RWPE1 (cell line): ENCODE measurements around the gene PSEN2.

Experiments used
- CTCF ChIA-PET: fragments of 350-600 bp; sonication (Branson Sonifier 250); formaldehyde crosslinking; extraction: SDS; loops from one replicate; lab custom pipeline; 2021; lab: Yijun Ruan, JAX
- POLR2A ChIA-PET: fragments of 400-600 bp; formaldehyde crosslinking; extraction: SDS; loops from one replicate; lab custom pipeline; 2020; ENCODE audit warnings: antibody characterized with exemption; ENCODE audit not compliant: low non-redundant PET; lab: Yijun Ruan, JAX
- DNase-seq: peaks from one replicate; pipeline ENCODE4 v3.0.0; 2012; ENCODE audit warnings: low spot score
- H3K27ac ChIP-seq: fragments of 450-650 bp; 2 replicates; pipeline ENCODE4 v1.5.1; 2017
- TF ChIP-seq, protein P1 (sequence below): fragments of 450-650 bp; conservative IDR thresholded peaks from 2 replicates; pipeline ENCODE4 v1.5.1; 2017; ENCODE audit warnings: low read depth, mild to moderate bottlenecking

Gene PSEN2

DNA sequence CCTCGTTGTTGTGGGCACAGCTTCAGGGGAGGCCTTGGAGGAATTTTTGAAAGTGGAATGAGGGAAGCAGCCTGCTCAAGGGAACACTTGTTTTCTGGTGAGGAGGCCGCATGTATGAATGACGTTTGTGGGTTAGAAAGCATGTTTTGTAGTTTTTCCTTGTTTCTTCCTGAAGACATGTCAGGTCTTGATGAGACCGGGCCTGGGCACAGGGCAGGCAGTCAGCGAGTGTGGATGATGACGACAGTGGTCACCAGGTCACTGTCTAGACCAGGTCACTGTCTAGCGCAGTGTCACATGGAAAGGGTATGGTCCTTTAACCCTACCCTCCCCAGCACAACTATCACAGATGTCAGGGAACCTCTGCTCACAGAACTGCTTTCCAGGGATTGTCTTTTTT is 7.3 kb downstream of the PSEN2 start:
- CTCF ChIA-PET = no interaction called here

DNA sequence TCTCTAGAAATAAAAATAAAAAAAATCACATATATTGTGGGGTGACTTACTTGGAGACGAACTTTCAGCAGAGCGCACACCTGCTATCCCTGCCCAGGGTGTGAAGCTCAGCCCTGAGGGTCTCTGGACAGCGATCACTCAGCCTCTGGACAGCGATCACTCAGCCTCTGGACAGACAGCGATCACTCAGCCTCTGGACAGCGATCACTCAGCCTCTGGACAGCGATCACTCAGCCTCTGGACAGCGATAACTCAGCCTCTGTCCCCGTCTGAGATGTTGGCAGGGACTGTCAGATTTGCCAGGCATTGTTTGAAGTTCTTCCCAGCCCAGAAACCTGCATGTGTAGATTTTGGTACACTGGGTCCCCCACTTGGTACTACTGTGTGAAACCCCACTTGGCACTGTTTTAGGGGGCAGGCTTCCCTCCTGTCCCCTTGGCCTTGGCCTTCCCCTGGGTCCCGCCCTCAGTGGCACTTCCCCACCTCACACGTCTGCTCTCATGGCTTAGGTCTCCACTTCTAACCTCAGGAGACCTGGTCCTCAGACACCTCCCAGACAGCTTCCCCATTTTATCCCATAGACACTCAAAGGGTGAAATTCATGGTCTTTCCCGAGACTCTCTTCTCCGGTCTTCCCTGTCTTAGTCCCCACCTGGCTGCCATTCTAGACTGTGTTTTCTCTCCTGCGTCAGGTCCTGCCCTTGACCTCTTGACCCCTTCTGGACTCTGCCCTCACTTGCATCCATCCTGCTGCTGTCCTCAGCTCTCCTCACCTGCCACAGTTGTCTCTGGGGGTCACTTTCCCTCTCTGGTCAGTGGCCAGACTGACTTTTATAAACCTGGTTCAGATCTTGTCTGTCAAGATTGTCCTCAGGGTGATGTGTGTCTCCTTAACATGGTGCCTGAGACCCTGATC is 10.2 kb downstream of the PSEN2 start:
- no peak overlapping the region for H3K27ac ChIP-seq
- ChIA-PET POLR2A (no interaction called here), CTCF (no interaction called here)
- TF ChIP-seq, protein P1, sequence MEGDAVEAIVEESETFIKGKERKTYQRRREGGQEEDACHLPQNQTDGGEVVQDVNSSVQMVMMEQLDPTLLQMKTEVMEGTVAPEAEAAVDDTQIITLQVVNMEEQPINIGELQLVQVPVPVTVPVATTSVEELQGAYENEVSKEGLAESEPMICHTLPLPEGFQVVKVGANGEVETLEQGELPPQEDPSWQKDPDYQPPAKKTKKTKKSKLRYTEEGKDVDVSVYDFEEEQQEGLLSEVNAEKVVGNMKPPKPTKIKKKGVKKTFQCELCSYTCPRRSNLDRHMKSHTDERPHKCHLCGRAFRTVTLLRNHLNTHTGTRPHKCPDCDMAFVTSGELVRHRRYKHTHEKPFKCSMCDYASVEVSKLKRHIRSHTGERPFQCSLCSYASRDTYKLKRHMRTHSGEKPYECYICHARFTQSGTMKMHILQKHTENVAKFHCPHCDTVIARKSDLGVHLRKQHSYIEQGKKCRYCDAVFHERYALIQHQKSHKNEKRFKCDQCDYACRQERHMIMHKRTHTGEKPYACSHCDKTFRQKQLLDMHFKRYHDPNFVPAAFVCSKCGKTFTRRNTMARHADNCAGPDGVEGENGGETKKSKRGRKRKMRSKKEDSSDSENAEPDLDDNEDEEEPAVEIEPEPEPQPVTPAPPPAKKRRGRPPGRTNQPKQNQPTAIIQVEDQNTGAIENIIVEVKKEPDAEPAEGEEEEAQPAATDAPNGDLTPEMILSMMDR = no peak
- DNase-seq = no peak

More for the DNA sequence above, 7.3 kb downstream of the PSEN2 start:
- POLR2A ChIA-PET = no interaction called here
- TF ChIP-seq, protein P1 = no peak
- no peak overlapping the region for H3K27ac ChIP-seq
- no peak for DNase-seq

DNA sequence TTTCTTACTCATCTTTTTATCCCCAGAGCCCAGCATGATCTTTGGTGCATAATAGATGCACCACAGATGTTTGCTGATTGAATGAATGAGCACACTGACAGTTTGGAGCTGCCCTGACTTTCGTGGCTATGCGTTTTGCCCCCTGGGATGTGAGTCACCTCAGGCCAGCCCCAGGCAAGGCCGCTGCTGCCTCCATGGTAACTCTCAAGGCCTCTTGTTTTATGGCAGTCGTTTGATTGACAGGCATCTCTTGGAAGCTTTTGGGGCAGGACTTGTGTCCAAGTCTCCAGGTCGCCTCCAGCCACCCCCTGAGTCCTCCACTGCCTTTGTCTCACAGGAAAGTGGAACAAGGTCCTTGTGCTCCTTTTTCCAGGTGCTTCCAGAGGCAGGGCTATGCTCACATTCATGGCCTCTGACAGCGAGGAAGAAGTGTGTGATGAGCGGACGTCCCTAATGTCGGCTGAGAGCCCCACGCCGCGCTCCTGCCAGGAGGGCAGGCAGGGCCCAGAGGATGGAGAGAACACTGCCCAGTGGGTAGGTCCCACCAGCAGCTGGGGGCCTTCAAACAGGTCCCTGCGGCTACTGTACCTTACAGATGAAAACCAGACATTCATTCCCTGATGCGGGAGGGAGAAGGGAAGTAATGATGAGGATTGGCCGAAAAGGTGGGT is 11.2 kb downstream of the PSEN2 start:
- CTCF ChIA-PET = interaction anchor here (0.6 kb wide), 1 partner anchor 12 kb away, joined by 4 read pairs; no protein-coding TSS in a partner anchor
- no peak overlapping the region for H3K27ac ChIP-seq

DNA sequence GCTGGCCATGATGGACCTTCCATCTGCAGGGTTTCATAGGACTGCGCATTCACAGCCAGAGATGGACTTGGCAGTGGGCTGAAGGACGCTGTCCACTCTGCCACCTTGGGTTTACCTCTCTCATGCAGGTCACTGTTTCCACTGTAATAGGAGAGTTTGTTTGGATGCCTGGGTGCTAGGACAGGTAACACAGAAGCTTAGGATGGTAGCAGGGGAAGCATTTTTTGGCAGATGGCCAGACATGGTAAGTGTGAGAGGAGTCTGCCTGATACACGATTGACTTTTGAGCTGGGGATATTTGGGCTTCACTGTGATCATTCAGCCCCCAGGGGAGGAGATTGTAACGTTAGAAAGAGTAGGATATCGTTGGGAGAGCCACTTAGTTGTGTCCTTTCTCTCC is 11.8 kb downstream of the PSEN2 start:
- no peak overlapping the region for H3K27ac ChIP-seq
- CTCF ChIA-PET = interaction anchor here (0.6 kb wide), 2 partner anchors 12 to 353 kb away, joined by 4 read pairs; no protein-coding TSS in a partner anchor

More for the DNA sequence above, 11.2 kb downstream of the PSEN2 start:
- TF ChIP-seq, protein P1 = no peak
- POLR2A ChIA-PET = no interaction called here
- DNase-seq = no peak

DNA sequence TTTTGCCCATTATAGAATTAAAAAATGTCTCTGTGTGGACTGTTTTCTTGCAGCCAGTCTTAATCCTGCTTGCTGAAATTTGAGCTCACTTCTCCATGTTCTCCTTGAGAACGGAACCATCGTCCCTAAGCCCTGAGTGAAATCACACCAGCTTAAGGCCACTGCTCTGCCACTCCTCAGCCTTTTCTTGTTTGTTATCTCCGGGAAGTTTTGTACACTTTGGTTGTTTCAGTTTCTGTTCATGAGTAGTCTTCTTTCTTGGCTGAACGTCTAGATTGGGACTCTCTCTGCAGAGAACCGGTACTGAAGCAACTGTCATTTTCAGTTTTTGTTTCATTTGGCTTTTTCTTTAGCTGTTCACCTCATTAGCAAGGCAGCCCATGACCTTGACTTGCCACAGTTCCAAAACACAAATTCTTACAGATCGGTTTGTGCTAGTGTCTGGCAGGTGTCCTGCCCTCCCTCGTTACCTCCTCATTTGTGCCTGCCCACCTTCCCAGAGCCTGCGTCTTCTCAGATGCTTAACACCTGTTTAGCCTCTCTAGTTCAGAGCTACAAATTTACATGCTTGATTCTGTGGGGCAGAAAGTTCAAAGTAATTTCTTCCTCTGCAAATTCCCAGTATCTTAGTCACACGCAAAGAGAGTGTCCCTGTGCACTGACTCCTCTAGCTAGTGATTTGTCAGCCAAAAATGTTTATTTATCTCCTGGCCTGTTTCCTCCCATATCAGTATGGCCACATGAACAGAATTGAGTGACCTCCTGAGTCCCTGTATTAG is 12.4 kb downstream of the PSEN2 start:
- ChIA-PET CTCF (interaction anchor here (0.6 kb wide), 2 partner anchors 254 to 352 kb away, joined by 4 read pairs; no protein-coding TSS in a partner anchor), POLR2A (no interaction called here)
- DNase-seq = no peak
- no peak overlapping the region for H3K27ac ChIP-seq
- TF ChIP-seq, protein P1 = no peak

More for the DNA sequence above, 11.8 kb downstream of the PSEN2 start:
- TF ChIP-seq, protein P1 = no peak
- DNase-seq = no peak
- POLR2A ChIA-PET = no interaction called here

DNA sequence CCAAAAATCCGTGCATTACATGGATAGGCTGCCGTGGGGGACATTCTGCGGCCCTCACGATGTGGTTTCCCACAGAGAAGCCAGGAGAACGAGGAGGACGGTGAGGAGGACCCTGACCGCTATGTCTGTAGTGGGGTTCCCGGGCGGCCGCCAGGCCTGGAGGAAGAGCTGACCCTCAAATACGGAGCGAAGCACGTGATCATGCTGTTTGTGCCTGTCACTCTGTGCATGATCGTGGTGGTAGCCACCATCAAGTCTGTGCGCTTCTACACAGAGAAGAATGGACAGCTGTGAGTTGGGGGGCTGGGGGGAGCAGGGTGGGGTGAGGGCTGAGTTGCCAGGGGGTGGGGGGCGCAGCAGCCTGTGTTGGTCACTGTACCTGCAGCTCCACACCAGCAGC is 13.2 kb downstream of the PSEN2 start:
- CTCF ChIA-PET = interaction anchor here (0.6 kb wide), 1 partner anchor 160 kb away, joined by 3 read pairs; no protein-coding TSS in a partner anchor
- TF ChIP-seq, protein P1 = no peak
- DNase-seq = no peak
- H3K27ac ChIP-seq = no peak overlapping the region
- POLR2A ChIA-PET = no interaction called here
